HG03196 (cell line): ENCODE results near the gene CD79B.
"Not testable (repeated sequence)": the region's sequence is repeated elsewhere in the genome, so short reads cannot be mapped to it uniquely, and the experiment has no call there.

Experiments
- ATAC-seq: cut with Tn5 transposase; IDR thresholded peaks from one replicate; pipeline ENCODE4 v1.9.1; 2021; ENCODE audit not compliant: unreplicated experiment

Gene CD79B

DNA sequence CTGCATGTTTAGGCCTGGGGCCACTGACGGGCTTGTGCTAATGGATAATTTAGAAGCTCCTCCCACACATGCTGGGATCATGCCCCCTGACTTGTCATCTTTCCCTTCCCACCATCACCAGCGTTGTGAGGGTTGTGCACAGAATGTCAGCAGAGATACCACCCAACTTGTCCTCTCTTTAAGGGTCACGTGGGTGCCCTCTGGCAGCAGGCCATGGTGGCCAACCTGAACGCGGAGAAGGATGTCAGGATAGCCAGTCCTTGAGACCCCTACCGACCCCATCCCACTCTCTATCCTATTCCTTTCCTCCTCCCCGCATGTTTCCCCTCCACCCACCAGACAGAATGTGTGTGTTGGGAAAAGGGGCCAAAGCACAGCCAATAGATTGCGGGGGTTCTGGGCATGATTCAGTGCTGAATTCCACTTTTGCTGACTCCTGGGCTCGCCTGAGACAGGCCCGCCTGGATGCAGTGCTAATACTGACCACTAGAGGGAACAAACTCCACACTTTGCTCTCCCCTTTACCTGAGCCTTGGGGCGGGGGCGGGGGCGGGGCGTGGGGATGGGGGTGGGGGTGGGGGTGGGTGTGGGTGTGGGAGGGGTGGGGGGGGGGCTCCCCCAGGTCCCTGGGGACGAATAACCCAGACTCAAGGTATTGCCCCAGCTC is 50.1 kb downstream of the CD79B start, which contains the start of gene GH2:
GH2 (minus strand) TSS at position 10 of the 667 bp plus-strand sequence. CDS start 143 bp downstream, outside the sequence.
- ATAC-seq, result no peak

DNA sequence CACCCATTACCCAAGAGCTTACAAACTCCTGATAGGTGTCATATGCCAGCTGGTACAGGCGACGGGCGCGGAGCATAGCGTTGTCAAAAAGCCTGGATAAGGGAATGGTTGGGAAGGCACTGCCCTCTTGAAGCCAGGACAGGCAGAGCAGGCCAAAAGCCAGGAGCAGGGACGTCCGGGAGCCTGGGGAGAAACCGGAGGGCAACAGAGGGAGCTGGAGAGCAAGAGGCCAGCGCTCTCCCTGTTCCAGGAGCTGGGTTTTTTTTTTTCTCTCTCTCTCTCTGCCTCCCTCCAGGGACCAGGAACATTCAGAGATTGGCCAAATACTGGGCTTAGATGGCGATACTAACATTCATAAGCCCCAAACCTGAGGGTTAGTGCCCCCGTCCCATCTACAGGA is 50.8 kb downstream of the CD79B start:
- ATAC-seq, result not testable (repeated sequence)

DNA sequence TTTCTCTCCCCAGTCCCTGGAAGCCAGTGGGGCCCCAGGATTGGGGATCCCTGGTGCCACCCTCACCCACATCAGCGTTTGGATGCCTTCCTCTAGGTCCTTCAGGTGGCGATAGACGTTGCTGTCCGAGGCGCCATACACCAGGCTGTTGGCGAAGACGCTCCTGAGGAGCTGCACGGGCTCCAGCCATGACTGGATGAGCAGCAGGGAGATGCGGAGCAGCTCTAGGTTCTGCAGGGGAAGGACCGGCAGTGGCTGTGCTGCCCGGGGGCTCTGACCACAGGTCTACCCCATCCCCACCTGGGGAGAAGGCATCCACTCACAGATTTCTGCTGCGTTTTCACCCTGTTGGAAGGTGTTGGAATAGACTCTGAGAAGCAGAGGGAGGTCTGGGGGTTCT is 51.4 kb downstream of the CD79B start:
- ATAC-seq, result no peak
